Measurements from ENCODE around the gene TAGLN3.

DNA sequence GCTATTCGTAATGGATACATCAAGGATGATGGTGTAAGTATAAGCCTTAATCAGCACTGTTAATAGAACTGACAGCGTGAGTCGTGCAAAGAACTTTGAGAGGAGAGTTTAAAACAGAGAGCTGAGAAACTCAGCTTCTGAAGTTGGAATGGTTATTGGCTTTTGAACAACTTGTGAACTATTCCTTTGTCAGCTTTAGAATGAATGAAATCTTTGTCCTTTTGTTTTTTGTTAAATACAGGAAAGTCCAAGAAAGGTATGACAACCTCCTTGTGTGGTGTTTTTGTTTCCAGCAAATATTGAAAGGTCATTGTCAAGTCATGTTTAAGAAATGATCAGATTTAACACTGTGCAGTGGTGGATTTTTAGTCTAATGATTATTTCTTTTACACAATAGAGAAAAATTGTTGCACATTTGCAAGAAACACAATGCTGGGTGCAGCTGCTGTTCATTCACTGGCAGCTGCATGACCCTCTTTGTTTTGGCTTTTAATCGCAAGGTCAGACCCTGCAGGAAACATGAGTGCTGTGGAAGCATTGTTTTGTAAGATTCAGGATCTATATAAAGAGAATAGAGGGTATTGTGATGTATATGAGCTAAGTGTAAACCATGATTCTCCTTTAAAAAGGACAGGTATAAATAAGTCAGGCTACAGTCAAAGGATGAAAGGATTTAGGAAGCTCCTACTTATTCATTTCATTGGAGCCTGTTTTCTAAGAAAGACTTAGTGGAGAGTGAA lies 41.6 kb upstream of the TAGLN3 start:
- TF ChIP-seq, protein P1, sequence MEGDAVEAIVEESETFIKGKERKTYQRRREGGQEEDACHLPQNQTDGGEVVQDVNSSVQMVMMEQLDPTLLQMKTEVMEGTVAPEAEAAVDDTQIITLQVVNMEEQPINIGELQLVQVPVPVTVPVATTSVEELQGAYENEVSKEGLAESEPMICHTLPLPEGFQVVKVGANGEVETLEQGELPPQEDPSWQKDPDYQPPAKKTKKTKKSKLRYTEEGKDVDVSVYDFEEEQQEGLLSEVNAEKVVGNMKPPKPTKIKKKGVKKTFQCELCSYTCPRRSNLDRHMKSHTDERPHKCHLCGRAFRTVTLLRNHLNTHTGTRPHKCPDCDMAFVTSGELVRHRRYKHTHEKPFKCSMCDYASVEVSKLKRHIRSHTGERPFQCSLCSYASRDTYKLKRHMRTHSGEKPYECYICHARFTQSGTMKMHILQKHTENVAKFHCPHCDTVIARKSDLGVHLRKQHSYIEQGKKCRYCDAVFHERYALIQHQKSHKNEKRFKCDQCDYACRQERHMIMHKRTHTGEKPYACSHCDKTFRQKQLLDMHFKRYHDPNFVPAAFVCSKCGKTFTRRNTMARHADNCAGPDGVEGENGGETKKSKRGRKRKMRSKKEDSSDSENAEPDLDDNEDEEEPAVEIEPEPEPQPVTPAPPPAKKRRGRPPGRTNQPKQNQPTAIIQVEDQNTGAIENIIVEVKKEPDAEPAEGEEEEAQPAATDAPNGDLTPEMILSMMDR (IDR thresholded peaks at IDR 0.05): no peak
- no peak for TF ChIP-seq POLR2A (IDR thresholded peaks at IDR 0.05)

Data from testis (tissue), 2 donors.